ENCODE data around the gene ING1. TPM values are rescaled to one million over a fixed set of nuclear protein-coding genes. Genes with fewer than 3 reads are reported as not detected.
A peak's percentile ranks its signal among the peaks of the same experiment; 100 is the strongest.
"Not testable (repeated sequence)": the region's sequence is repeated elsewhere in the genome, so short reads cannot be mapped to it uniquely, and the experiment has no call there.

Gene ING1
- total RNA-seq, 1 donor from 2014 or later: 7.8 TPM

- intact Hi-C loops (cut with DNase I): no loop called here
- DNase-seq (ENCODE audit: missing footprints): no peak
- ATAC-seq: no peak
Observed at GRCh38 chr13:110689041-110689440, 24.5 kb upstream of the ING1 start.

- DNase-seq (ENCODE audit: missing footprints) (no peak), ATAC-seq (no peak)
- intact Hi-C loops (cut with DNase I): no loop called here
Observed at GRCh38 chr13:110689711-110690110, 23.8 kb upstream of the ING1 start.

GRCh38 chr13:110690516-110690915 is 23.0 kb upstream of the ING1 start:
- intact Hi-C loops (cut with DNase I): no loop called here
- peak; percentile 26 for ATAC-seq
- no peak for DNase-seq (ENCODE audit: missing footprints)

GRCh38 chr13:110695774-110696173 is 17.7 kb upstream of the ING1 start:
- DNase-seq (ENCODE audit: missing footprints); intact Hi-C loops (cut with DNase I); ATAC-seq: not testable (repeated sequence)

GRCh38 chr13:110696776-110697175 is 16.7 kb upstream of the ING1 start:
- intact Hi-C loops (cut with DNase I): no loop called here
- ATAC-seq: no peak
- no peak for DNase-seq (ENCODE audit: missing footprints)

GRCh38 chr13:110697842-110698241 is 15.7 kb upstream of the ING1 start:
- intact Hi-C loops (cut with DNase I): no loop called here
- ATAC-seq (no peak), DNase-seq (ENCODE audit: missing footprints) (no peak)

- DNase-seq (ENCODE audit: missing footprints) (no peak), ATAC-seq (no peak)
- intact Hi-C loops (cut with DNase I): no loop called here
Observed at GRCh38 chr13:110698689-110699088, 14.8 kb upstream of the ING1 start.

GRCh38 chr13:110699148-110700145 is 14.1 kb upstream of the ING1 start:
- DNase-seq (ENCODE audit: missing footprints) (no peak), ATAC-seq (no peak)
- intact Hi-C loops (cut with DNase I): no loop called here

GRCh38 chr13:110700186-110700585 is 13.3 kb upstream of the ING1 start:
- no peak for DNase-seq (ENCODE audit: missing footprints)
- intact Hi-C loops (cut with DNase I): no loop called here
- ATAC-seq: no peak

- intact Hi-C loops (cut with DNase I): no loop called here
- ATAC-seq: no peak
- DNase-seq (ENCODE audit: missing footprints): no peak
Observed at GRCh38 chr13:110700641-110701040, 12.9 kb upstream of the ING1 start.

GRCh38 chr13:110701061-110701460 is 12.4 kb upstream of the ING1 start:
- intact Hi-C loops (cut with DNase I); ATAC-seq; DNase-seq (ENCODE audit: missing footprints): not testable (repeated sequence)

GRCh38 chr13:110702089-110702488 is 11.4 kb upstream of the ING1 start:
- ATAC-seq (no peak), DNase-seq (ENCODE audit: missing footprints) (no peak)
- intact Hi-C loops (cut with DNase I): no loop called here

GRCh38 chr13:110702591-110703526 is 10.6 kb upstream of the ING1 start:
- intact Hi-C loops (cut with DNase I): no loop called here

GRCh38 chr13:110705356-110705825 is 8.1 kb upstream of the ING1 start:
- intact Hi-C loops (cut with DNase I): no loop called here
- ATAC-seq (no peak), DNase-seq (ENCODE audit: missing footprints) (no peak)

More at GRCh38 chr13:110702591-110703526, 10.6 kb upstream of the ING1 start:
- DNase-seq (ENCODE audit: missing footprints): no peak
- no peak for ATAC-seq

GRCh38 chr13:110705826-110706569 is 7.5 kb upstream of the ING1 start, which contains the start of gene CARS2:
TSS of gene CARS2 (minus strand) at chr13:110706116. CDS start at chr13:110706093, 23 bp downstream.
- DNase-seq (ENCODE audit: missing footprints) (peak; percentile 98), ATAC-seq (peak; percentile 99)
- intact Hi-C loops (cut with DNase I): no loop called here

- DNase-seq (ENCODE audit: missing footprints) (no peak), ATAC-seq (no peak)
- intact Hi-C loops (cut with DNase I): no loop called here
Observed at GRCh38 chr13:110706570-110707372, 6.7 kb upstream of the ING1 start.

- intact Hi-C loops (cut with DNase I): loop anchor here (2.0 to 10.0 kb wide), 3 partner anchors 95 to 503 kb away; no protein-coding TSS in a partner anchor
- ATAC-seq: peak; percentile 68
- peak; percentile 95 for DNase-seq (ENCODE audit: missing footprints)
Observed at GRCh38 chr13:110712081-110712848, 1.2 kb upstream of the ING1 start.
